HG03045 (cell line): Measurements from ENCODE around the gene ABHD2.

Experiments used
- ATAC-seq: cut with Tn5 transposase; IDR thresholded peaks from one replicate; pipeline ENCODE4 v1.9.1; 2021; ENCODE audit warnings: mild to moderate bottlenecking, moderate library complexity; ENCODE audit not compliant: unreplicated experiment

Gene ABHD2

GRCh38 chr15:89096664-89097063, 8.4 kb downstream of the ABHD2 start:
- ATAC-seq: no peak

- no peak for ATAC-seq
Observed at GRCh38 chr15:89097313-89097712, 9.1 kb downstream of the ABHD2 start.

- ATAC-seq: no peak
Observed at GRCh38 chr15:89098281-89098680, 10.0 kb downstream of the ABHD2 start.

- ATAC-seq: no peak
Observed at GRCh38 chr15:89099968-89100367, 11.7 kb downstream of the ABHD2 start.

GRCh38 chr15:89101302-89102193, 13.3 kb downstream of the ABHD2 start:
- ATAC-seq: no peak

GRCh38 chr15:89103481-89104171, 15.4 kb downstream of the ABHD2 start:
- ATAC-seq: no peak

GRCh38 chr15:89104172-89104564, 15.9 kb downstream of the ABHD2 start:
- no peak for ATAC-seq

- no peak for ATAC-seq
Observed at GRCh38 chr15:89105147-89105546, 16.9 kb downstream of the ABHD2 start.

- no peak for ATAC-seq
Observed at GRCh38 chr15:89106200-89106599, 17.9 kb downstream of the ABHD2 start.

GRCh38 chr15:89107984-89108383, 19.7 kb downstream of the ABHD2 start:
- no peak for ATAC-seq

- no peak for ATAC-seq
Observed at GRCh38 chr15:89108835-89109234, 20.6 kb downstream of the ABHD2 start.

GRCh38 chr15:89109238-89109637, 21.0 kb downstream of the ABHD2 start:
- no peak for ATAC-seq

GRCh38 chr15:89110060-89110459, 21.8 kb downstream of the ABHD2 start:
- ATAC-seq: no peak

- no peak for ATAC-seq
Observed at GRCh38 chr15:89111352-89111751, 23.1 kb downstream of the ABHD2 start.

- ATAC-seq: no peak
Observed at GRCh38 chr15:89111961-89112340, 23.7 kb downstream of the ABHD2 start.

- peak; percentile 85 for ATAC-seq
Observed at GRCh38 chr15:89112341-89112971, 24.2 kb downstream of the ABHD2 start.

- ATAC-seq: no peak
Observed at GRCh38 chr15:89113296-89114024, 25.2 kb downstream of the ABHD2 start.

GRCh38 chr15:89114990-89115389, 26.7 kb downstream of the ABHD2 start:
- no peak for ATAC-seq

GRCh38 chr15:89115547-89115946, 27.3 kb downstream of the ABHD2 start:
- no peak for ATAC-seq

- ATAC-seq: no peak
Observed at GRCh38 chr15:89116404-89116803, 28.1 kb downstream of the ABHD2 start.

- no peak for ATAC-seq
Observed at GRCh38 chr15:89117790-89118189, 29.5 kb downstream of the ABHD2 start.
